K562 (cell line): ENCODE measurements around the gene NECTIN2. TPM values are rescaled to one million over a fixed set of nuclear protein-coding genes. Genes with fewer than 3 reads are reported as not detected.

Experiments used
- ETS2 ChIP-seq: IDR thresholded peaks from 2 replicates; pipeline ENCODE4 v1.6.1; 2016; ENCODE audit warnings: borderline replicate concordance, missing genetic modification characterization, mild to moderate bottlenecking, moderate library complexity, missing compliant biosample characterization; ENCODE audit not compliant: poor library complexity, severe bottlenecking
- GATAD2A ChIP-seq: fragments of 450-650 bp; IDR thresholded peaks from 2 replicates; pipeline ENCODE4 v1.6.1; 2017
- HDAC1 ChIP-seq, 2 experiments: fragments of 450-650 bp; IDR thresholded peaks; 2 replicates each; pipeline ENCODE4 v1.6.1; 2016 to 2017; ENCODE audit warnings: inconsistent platforms in 1 of 2, mild to moderate bottlenecking in 1 of 2, moderate library complexity in 1 of 2
- JUN ChIP-seq, 2 experiments: sonication (generic) in 1 of 2; formaldehyde crosslinking in 1 of 2; IDR thresholded peaks; 2 replicates each; pipeline versions ENCODE4 v1.6.1 to v1.8.0; 2012 to 2022; ENCODE audit warnings: borderline replicate concordance in 2 of 2, mild to moderate bottlenecking in 2 of 2, improper control_type of control experiment in 1 of 2, low read depth in 1 of 2, low read length in 1 of 2, missing genetic modification reagents in 1 of 2
- MEF2D ChIP-seq: conservative IDR thresholded peaks from 2 replicates; pipeline ENCODE4 v1.6.1; 2016; ENCODE audit warnings: low read depth, missing genetic modification characterization, missing compliant biosample characterization
- PHB ChIP-seq: fragments of 250-450 bp; sonication (Bioruptor Pico); IDR thresholded peaks from 2 replicates; pipeline ENCODE4 v1.5.0; 2021
- SNIP1 ChIP-seq: fragments of 450-650 bp; IDR thresholded peaks from 2 replicates; pipeline ENCODE4 v1.7.1; 2017; ENCODE audit warnings: low read depth, mild to moderate bottlenecking
- ZBED1 ChIP-seq: IDR thresholded peaks from 2 replicates; pipeline ENCODE4 v1.6.1; 2014
- ZEB2 ChIP-seq: fragments of 450-650 bp; IDR thresholded peaks from 2 replicates; pipeline ENCODE4 v1.6.1; 2016
- ZNF561 ChIP-seq: fragments of 450-650 bp; formaldehyde crosslinking; conservative IDR thresholded peaks from 2 replicates; pipeline ENCODE4 v1.4.0; 2020; ENCODE audit warnings: mild to moderate bottlenecking, moderate library complexity
- ZNF717 ChIP-seq: fragments of 250-450 bp; sonication (Bioruptor Pico); IDR thresholded peaks from 2 replicates; pipeline ENCODE4 v1.5.0; 2021
- ZZZ3 ChIP-seq: fragments of 450-650 bp; IDR thresholded peaks from 2 replicates; pipeline ENCODE4 v1.6.1; 2016; ENCODE audit warnings: antibody characterized with exemption, mild to moderate bottlenecking, moderate library complexity
- polyA plus RNA-seq, 8 experiments: library from polyadenylated mRNA; depleted of rRNA in 4 of 8; stranded (reverse) in 5 of 8; unstranded in 3 of 8; fragments of >200 nt; fragmentation: Nextera tagmentation in 2 of 8; fragmentation: Illumina TruSeq in 1 of 8; extraction: Ambion mirVana in 2 of 8; extraction: Trizol in 1 of 8; gene quantifications; 2 replicates each; pipeline versions ENCODE4 v1.2.1 to v1.2.3, GENCODE V29; 2011 to 2014; ENCODE audit warnings: inconsistent platforms in 1 of 8, missing spikeins in 1 of 8
- total RNA-seq, 7 experiments: library from RNA; depleted of rRNA in 6 of 7; stranded (reverse); fragments of >200 nt in 6 of 7; fragmentation: Illumina TruSeq in 2 of 7; extraction: Trizol in 2 of 7; gene quantifications; 2 replicates each; pipeline versions ENCODE4 v1.2.1 to v1.2.3, GENCODE V29; 2011 to 2021; ENCODE audit warnings: low replicate concordance in 1 of 7
- TF ChIP-seq, protein P1 (sequence below): fragments of 250-450 bp; sonication (Bioruptor Pico); IDR thresholded peaks from 2 replicates; pipeline ENCODE4 v1.9.0; 2021; ENCODE audit warnings: mild to moderate bottlenecking, inconsistent platforms
- TF ChIP-seq, protein P2 (sequence below): fragments of 250-450 bp; sonication (Bioruptor Pico); IDR thresholded peaks from 2 replicates; pipeline ENCODE4 v1.4.0; 2020; ENCODE audit warnings: mild to moderate bottlenecking
- TF ChIP-seq, protein P3 (sequence below): IDR thresholded peaks from 2 replicates; pipeline ENCODE4 v1.6.1; 2016; ENCODE audit warnings: missing genetic modification characterization, missing compliant biosample characterization
- TF ChIP-seq, protein P4 (sequence below): fragments of 450-650 bp; formaldehyde crosslinking; IDR thresholded peaks from 2 replicates; pipeline ENCODE4 v1.4.0; 2020; ENCODE audit warnings: mild to moderate bottlenecking, moderate library complexity
- TF ChIP-seq, protein P5 (sequence below): fragments of 250-450 bp; sonication (Bioruptor Pico); IDR thresholded peaks from 2 replicates; pipeline ENCODE4 v1.4.0; 2020; ENCODE audit warnings: mild to moderate bottlenecking, moderate library complexity

The NECTIN2 gene
- total and polyA plus RNA-seq, 9 of the 15 experiments (the other 6 are each of a cell fraction or from before 2014, with no cell fraction given): 3.9 to 94.9 (median 34.9) TPM

DNA sequence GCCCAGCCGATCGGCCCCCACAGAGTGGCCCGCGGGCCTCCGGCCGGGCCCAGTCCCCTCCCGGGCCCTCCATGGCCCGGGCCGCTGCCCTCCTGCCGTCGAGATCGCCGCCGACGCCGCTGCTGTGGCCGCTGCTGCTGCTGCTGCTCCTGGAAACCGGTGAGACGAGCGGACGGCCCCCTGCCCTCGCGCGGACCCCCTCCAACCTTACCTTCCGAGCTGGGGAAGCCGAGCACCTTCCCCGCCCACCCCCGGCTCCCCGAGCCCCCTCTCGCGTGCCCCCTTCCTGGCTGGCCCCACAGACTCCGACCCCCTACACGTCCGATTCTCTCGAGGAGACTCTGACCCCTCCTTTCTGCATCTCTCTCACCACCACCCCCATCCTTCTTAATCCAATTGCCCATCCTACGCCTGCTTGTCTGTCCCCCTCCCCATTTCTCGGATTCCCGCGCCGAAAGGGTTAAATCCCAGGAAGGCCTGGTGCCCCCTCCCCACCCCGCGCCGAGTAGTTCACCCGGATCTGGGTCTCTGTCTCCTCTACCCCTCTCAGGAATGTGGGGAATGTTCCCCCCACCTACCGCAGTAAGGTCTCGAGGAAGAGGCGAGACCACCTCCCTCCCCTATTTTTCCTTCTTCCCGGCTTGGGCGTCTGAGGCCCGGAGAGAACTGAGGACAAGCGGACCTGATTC is 502 bp downstream of the NECTIN2 start (continued):
- TF ChIP-seq, protein P1, sequence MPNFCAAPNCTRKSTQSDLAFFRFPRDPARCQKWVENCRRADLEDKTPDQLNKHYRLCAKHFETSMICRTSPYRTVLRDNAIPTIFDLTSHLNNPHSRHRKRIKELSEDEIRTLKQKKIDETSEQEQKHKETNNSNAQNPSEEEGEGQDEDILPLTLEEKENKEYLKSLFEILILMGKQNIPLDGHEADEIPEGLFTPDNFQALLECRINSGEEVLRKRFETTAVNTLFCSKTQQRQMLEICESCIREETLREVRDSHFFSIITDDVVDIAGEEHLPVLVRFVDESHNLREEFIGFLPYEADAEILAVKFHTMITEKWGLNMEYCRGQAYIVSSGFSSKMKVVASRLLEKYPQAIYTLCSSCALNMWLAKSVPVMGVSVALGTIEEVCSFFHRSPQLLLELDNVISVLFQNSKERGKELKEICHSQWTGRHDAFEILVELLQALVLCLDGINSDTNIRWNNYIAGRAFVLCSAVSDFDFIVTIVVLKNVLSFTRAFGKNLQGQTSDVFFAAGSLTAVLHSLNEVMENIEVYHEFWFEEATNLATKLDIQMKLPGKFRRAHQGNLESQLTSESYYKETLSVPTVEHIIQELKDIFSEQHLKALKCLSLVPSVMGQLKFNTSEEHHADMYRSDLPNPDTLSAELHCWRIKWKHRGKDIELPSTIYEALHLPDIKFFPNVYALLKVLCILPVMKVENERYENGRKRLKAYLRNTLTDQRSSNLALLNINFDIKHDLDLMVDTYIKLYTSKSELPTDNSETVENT (CRISPR knock-in tag): no peak; the same call in none of the 2 replicates
- TF ChIP-seq ZNF717 (no peak), MEF2D (tag) (no peak), ZNF561 (CRISPR knock-in tag) (no peak), ETS2 (tag) (no peak), ZZZ3 (no peak), JUN (IDR thresholded peaks at IDR 0.05; ENCODE audit: borderline replicate concordance, low read depth, low read length) (no peak), JUN (CRISPR knock-in tag; IDR thresholded peaks at IDR 0.05; ENCODE audit: borderline replicate concordance) (no peak), HDAC1 (IDR thresholded peaks at IDR 0.05) (peak in 1 of 2 experiments; percentile 14; a peak in 2 of 4 replicates), PHB (no peak), ZEB2 (no peak), ZBED1 (no peak), GATAD2A (peak; percentile 91), SNIP1 (no peak)
- TF ChIP-seq, protein P2, sequence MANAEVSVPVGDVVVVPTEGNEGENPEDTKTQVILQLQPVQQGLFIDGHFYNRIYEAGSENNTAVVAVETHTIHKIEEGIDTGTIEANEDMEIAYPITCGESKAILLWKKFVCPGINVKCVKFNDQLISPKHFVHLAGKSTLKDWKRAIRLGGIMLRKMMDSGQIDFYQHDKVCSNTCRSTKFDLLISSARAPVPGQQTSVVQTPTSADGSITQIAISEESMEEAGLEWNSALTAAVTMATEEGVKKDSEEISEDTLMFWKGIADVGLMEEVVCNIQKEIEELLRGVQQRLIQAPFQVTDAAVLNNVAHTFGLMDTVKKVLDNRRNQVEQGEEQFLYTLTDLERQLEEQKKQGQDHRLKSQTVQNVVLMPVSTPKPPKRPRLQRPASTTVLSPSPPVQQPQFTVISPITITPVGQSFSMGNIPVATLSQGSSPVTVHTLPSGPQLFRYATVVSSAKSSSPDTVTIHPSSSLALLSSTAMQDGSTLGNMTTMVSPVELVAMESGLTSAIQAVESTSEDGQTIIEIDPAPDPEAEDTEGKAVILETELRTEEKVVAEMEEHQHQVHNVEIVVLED: no peak
- TF ChIP-seq, protein P3, sequence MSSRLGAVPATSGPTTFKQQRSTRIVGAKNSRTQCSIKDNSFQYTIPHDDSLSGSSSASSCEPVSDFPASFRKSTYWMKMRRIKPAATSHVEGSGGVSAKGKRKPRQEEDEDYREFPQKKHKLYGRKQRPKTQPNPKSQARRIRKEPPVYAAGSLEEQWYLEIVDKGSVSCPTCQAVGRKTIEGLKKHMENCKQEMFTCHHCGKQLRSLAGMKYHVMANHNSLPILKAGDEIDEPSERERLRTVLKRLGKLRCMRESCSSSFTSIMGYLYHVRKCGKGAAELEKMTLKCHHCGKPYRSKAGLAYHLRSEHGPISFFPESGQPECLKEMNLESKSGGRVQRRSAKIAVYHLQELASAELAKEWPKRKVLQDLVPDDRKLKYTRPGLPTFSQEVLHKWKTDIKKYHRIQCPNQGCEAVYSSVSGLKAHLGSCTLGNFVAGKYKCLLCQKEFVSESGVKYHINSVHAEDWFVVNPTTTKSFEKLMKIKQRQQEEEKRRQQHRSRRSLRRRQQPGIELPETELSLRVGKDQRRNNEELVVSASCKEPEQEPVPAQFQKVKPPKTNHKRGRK (tag): no peak
- TF ChIP-seq, protein P4, sequence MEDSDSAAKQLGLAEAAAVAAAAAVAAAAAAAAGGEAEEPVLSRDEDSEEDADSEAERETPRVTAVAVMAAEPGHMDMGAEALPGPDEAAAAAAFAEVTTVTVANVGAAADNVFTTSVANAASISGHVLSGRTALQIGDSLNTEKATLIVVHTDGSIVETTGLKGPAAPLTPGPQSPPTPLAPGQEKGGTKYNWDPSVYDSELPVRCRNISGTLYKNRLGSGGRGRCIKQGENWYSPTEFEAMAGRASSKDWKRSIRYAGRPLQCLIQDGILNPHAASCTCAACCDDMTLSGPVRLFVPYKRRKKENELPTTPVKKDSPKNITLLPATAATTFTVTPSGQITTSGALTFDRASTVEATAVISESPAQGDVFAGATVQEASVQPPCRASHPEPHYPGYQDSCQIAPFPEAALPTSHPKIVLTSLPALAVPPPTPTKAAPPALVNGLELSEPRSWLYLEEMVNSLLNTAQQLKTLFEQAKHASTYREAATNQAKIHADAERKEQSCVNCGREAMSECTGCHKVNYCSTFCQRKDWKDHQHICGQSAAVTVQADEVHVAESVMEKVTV (CRISPR knock-in tag): no peak
- TF ChIP-seq, protein P5, sequence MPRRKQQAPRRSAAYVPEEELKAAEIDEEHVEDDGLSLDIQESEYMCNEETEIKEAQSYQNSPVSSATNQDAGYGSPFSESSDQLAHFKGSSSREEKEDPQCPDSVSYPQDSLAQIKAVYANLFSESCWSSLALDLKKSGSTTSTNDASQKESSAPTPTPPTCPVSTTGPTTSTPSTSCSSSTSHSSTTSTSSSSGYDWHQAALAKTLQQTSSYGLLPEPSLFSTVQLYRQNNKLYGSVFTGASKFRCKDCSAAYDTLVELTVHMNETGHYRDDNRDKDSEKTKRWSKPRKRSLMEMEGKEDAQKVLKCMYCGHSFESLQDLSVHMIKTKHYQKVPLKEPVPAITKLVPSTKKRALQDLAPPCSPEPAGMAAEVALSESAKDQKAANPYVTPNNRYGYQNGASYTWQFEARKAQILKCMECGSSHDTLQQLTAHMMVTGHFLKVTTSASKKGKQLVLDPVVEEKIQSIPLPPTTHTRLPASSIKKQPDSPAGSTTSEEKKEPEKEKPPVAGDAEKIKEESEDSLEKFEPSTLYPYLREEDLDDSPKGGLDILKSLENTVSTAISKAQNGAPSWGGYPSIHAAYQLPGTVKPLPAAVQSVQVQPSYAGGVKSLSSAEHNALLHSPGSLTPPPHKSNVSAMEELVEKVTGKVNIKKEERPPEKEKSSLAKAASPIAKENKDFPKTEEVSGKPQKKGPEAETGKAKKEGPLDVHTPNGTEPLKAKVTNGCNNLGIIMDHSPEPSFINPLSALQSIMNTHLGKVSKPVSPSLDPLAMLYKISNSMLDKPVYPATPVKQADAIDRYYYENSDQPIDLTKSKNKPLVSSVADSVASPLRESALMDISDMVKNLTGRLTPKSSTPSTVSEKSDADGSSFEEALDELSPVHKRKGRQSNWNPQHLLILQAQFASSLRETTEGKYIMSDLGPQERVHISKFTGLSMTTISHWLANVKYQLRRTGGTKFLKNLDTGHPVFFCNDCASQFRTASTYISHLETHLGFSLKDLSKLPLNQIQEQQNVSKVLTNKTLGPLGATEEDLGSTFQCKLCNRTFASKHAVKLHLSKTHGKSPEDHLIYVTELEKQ (CRISPR knock-in tag): no peak
